ENCODE measurements around the gene HIVEP3.

- TF ChIP-seq CTCF (IDR thresholded peaks at IDR 0.05), result no peak
- TF ChIP-seq POLR2A (IDR thresholded peaks at IDR 0.05), result no peak
Observed at GRCh38 chr1:41519667-41520066, 399.1 kb downstream of the HIVEP3 start.
